Neural cell (in vitro differentiated cells): ENCODE data around the gene FCRL5. TPM values are rescaled to one million over a fixed set of nuclear protein-coding genes. Genes with fewer than 3 reads are reported as not detected.

Experiments
- H2AFZ ChIP-seq: fragments of 200-600, 300-800 bp; sonication (generic), shearing (Covaris generic); 2 replicates; pipeline ENCODE4 v1.6.0; 2014; ENCODE audit warnings: low read depth, mild to moderate bottlenecking, antibody characterized with exemption, low read length, moderate library complexity
- H3F3A ChIP-seq: fragments of 200-600 bp; shearing (Covaris generic); 2 replicates; pipeline ENCODE4 v1.6.1; 2016; ENCODE audit warnings: mild to moderate bottlenecking, moderate library complexity, mixed read lengths, antibody characterized with exemption, low read length; ENCODE audit not compliant: insufficient read depth, poor library complexity, severe bottlenecking
- H3K27ac ChIP-seq: fragments of 200-600, 300-800 bp; sonication (generic), shearing (Covaris generic); 2 replicates; pipeline ENCODE4 v1.5.1; 2014; ENCODE audit warnings: mild to moderate bottlenecking, low read length, moderate library complexity
- H3K27me3 ChIP-seq: fragments of 300-800, 200-600 bp; sonication (generic), shearing (Covaris generic); 2 replicates; pipeline ENCODE4 v1.6.0; 2014; ENCODE audit warnings: mild to moderate bottlenecking, low read depth, low read length, moderate library complexity; ENCODE audit not compliant: insufficient read depth
- H3K36me3 ChIP-seq: fragments of 300-800, 200-600 bp; sonication (generic), shearing (Covaris generic); 2 replicates; pipeline ENCODE4 v1.5.1; 2014; ENCODE audit warnings: mild to moderate bottlenecking, antibody characterized with exemption, low read length, moderate library complexity; ENCODE audit not compliant: insufficient read depth
- H3K4me2 ChIP-seq: fragments of 300-800, 200-600 bp; sonication (generic), shearing (Covaris generic); 2 replicates; pipeline ENCODE4 v1.6.0; 2014; ENCODE audit warnings: mild to moderate bottlenecking, low read length
- H3K4me3 ChIP-seq: fragments of 300-800, 200-600 bp; sonication (generic), shearing (Covaris generic); 2 replicates; pipeline ENCODE4 v1.5.1; 2014; ENCODE audit warnings: mild to moderate bottlenecking, low read length, moderate library complexity
- H3K79me2 ChIP-seq: fragments of 200-600 bp; shearing (Covaris generic); replicated peaks from 2 replicates; pipeline ENCODE4 v1.6.0; 2014; ENCODE audit warnings: mild to moderate bottlenecking, low read length, moderate library complexity; ENCODE audit not compliant: insufficient read depth
- H3K9ac ChIP-seq: fragments of 300-800, 200-600 bp; sonication (generic), shearing (Covaris generic); 2 replicates; pipeline ENCODE4 v1.6.1; 2016; ENCODE audit warnings: mild to moderate bottlenecking, low read length, mixed read lengths
- H3K9me2 ChIP-seq: fragments of 200-600 bp; shearing (Covaris generic); 2 replicates; pipeline ENCODE4 v1.6.1; 2016; ENCODE audit warnings: mild to moderate bottlenecking, low read length, mixed read lengths; ENCODE audit not compliant: insufficient read depth
- H3K9me3 ChIP-seq: fragments of 200-600, 300-800 bp; sonication (generic), shearing (Covaris generic); 2 replicates; pipeline ENCODE4 v1.6.1; 2016; ENCODE audit warnings: mild to moderate bottlenecking, mixed run types, low read length, moderate library complexity, mixed read lengths
- H4K20me1 ChIP-seq: fragments of 200-600 bp; shearing (Covaris generic); 2 replicates; pipeline ENCODE4 v1.6.1; 2016; ENCODE audit warnings: mild to moderate bottlenecking, mixed run types; ENCODE audit not compliant: insufficient read depth
- EP300 ChIP-seq: fragments of 450-650 bp; conservative IDR thresholded peaks from 2 replicates; pipeline ENCODE4 v1.6.1; 2014; ENCODE audit warnings: antibody characterized with exemption, mild to moderate bottlenecking, moderate library complexity; ENCODE audit not compliant: poor library complexity, severe bottlenecking
- EZH2 ChIP-seq: fragments of 200-600, 300-800 bp; shearing (Covaris generic), sonication (generic); IDR thresholded peaks from 2 replicates; pipeline ENCODE4 v1.6.1; 2014; ENCODE audit warnings: antibody characterized with exemption, low read length, borderline replicate concordance, mild to moderate bottlenecking; ENCODE audit not compliant: insufficient read depth, poor library complexity, severe bottlenecking
- MXI1 ChIP-seq: fragments of 450-650 bp; conservative IDR thresholded peaks from 2 replicates; pipeline ENCODE4 v1.6.1; 2014; ENCODE audit warnings: antibody characterized with exemption, mild to moderate bottlenecking; ENCODE audit not compliant: poor library complexity, severe bottlenecking
- POLR2AphosphoS5 ChIP-seq: IDR thresholded peaks from 2 replicates; pipeline ENCODE4 v1.6.1; 2012
- RAD21 ChIP-seq: fragments of 450-650 bp; conservative IDR thresholded peaks from 2 replicates; pipeline ENCODE4 v1.6.1; 2014; ENCODE audit warnings: antibody characterized with exemption, mild to moderate bottlenecking, moderate library complexity
- SMC3 ChIP-seq: fragments of 450-650 bp; conservative IDR thresholded peaks from 2 replicates; pipeline ENCODE4 v1.6.1; 2014; ENCODE audit warnings: antibody characterized with exemption, mild to moderate bottlenecking, moderate library complexity; ENCODE audit not compliant: poor library complexity
- TAF1 ChIP-seq: IDR thresholded peaks from 2 replicates; pipeline ENCODE4 v1.6.1; 2012; ENCODE audit warnings: low read depth
- polyA plus RNA-seq: library from polyadenylated mRNA; depleted of rRNA; stranded (reverse); fragments of >200 nt; gene quantifications from 2 replicates; pipeline ENCODE4 v1.2.3, GENCODE V29; 2014
- TF ChIP-seq, protein P1 (sequence below): fragments of 450-650 bp; IDR thresholded peaks from 2 replicates; pipeline ENCODE4 v1.5.1; 2014; ENCODE audit warnings: antibody characterized with exemption, mild to moderate bottlenecking, moderate library complexity; ENCODE audit not compliant: poor library complexity, severe bottlenecking
- TF ChIP-seq, protein P2 (sequence below): IDR thresholded peaks from 2 replicates; pipeline ENCODE4 v1.6.1; 2012; ENCODE audit warnings: borderline replicate concordance

Gene FCRL5
- polyA plus RNA-seq, 1 donor from 2014 or later, result not detected

DNA sequence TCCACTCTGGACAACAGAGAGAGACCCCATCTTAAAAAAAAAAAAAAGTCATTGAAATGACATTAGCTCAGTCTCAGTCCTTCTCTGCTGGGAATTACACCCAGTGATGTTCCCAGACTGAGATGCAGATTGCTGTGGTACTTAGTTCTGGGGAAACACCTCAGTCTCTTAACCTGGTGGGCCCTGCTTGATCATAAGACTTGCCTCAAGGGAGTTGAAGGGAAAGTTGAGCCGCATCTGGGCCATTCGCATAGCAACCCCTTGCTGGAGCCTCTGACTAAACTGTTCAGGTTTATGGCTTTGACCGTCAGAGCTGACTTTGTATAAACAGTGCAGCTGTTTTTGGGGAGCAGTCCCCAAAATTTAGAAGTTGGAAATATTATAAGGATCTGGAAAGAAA lies 32.2 kb upstream of the FCRL5 start:
- Histone ChIP-seq H3F3A (no peaks in the 10 kb centered on the region), H3K27ac (no peak overlapping the region), H3K9ac (no peak overlapping the region), H3K9me3 (no peaks in the 10 kb centered on the region), H3K4me2 (no peak overlapping the region), H3K9me2 (no peaks in the 10 kb centered on the region), H4K20me1 (no peaks in the 10 kb centered on the region), H3K36me3 (no peaks in the 10 kb centered on the region), H3K79me2 (no peaks in the 10 kb centered on the region), H3K27me3 (no peaks in the 10 kb centered on the region), H3K4me3 (no peak overlapping the region), H2AFZ (no peak overlapping the region)
- no peak for TF ChIP-seq EZH2
- TF ChIP-seq, protein P1, sequence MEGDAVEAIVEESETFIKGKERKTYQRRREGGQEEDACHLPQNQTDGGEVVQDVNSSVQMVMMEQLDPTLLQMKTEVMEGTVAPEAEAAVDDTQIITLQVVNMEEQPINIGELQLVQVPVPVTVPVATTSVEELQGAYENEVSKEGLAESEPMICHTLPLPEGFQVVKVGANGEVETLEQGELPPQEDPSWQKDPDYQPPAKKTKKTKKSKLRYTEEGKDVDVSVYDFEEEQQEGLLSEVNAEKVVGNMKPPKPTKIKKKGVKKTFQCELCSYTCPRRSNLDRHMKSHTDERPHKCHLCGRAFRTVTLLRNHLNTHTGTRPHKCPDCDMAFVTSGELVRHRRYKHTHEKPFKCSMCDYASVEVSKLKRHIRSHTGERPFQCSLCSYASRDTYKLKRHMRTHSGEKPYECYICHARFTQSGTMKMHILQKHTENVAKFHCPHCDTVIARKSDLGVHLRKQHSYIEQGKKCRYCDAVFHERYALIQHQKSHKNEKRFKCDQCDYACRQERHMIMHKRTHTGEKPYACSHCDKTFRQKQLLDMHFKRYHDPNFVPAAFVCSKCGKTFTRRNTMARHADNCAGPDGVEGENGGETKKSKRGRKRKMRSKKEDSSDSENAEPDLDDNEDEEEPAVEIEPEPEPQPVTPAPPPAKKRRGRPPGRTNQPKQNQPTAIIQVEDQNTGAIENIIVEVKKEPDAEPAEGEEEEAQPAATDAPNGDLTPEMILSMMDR, result no peak
- TF ChIP-seq SMC3, result no peak
- no peak for TF ChIP-seq TAF1
- TF ChIP-seq MXI1, result no peak
- TF ChIP-seq RAD21, result no peak
- TF ChIP-seq, protein P2, sequence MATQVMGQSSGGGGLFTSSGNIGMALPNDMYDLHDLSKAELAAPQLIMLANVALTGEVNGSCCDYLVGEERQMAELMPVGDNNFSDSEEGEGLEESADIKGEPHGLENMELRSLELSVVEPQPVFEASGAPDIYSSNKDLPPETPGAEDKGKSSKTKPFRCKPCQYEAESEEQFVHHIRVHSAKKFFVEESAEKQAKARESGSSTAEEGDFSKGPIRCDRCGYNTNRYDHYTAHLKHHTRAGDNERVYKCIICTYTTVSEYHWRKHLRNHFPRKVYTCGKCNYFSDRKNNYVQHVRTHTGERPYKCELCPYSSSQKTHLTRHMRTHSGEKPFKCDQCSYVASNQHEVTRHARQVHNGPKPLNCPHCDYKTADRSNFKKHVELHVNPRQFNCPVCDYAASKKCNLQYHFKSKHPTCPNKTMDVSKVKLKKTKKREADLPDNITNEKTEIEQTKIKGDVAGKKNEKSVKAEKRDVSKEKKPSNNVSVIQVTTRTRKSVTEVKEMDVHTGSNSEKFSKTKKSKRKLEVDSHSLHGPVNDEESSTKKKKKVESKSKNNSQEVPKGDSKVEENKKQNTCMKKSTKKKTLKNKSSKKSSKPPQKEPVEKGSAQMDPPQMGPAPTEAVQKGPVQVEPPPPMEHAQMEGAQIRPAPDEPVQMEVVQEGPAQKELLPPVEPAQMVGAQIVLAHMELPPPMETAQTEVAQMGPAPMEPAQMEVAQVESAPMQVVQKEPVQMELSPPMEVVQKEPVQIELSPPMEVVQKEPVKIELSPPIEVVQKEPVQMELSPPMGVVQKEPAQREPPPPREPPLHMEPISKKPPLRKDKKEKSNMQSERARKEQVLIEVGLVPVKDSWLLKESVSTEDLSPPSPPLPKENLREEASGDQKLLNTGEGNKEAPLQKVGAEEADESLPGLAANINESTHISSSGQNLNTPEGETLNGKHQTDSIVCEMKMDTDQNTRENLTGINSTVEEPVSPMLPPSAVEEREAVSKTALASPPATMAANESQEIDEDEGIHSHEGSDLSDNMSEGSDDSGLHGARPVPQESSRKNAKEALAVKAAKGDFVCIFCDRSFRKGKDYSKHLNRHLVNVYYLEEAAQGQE, result no peak
- no peak for TF ChIP-seq POLR2AphosphoS5
- no peak for TF ChIP-seq EP300

DNA sequence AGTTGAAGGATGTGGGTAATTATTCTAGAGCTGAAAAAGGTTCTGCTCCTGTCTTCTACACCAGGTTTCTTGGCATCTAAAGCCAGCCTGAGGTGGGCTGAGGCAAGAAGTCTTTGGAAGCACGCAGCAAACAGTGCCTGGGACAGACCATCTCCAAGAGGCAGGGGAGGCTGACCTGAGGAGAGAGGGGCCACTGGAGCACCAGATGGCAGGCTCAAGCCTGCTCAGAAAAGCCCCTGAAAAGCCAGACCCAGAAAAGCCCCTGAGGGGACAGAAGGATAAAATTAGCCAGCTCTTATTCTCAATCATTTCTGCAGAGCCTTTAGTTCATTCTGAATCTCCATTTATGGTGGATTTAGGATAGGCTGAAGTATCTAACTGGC lies 28.5 kb upstream of the FCRL5 start:
- Histone ChIP-seq H3F3A (no peaks in the 10 kb centered on the region), H3K9me2 (no peaks in the 10 kb centered on the region), H2AFZ (no peak overlapping the region), H3K36me3 (no peaks in the 10 kb centered on the region), H3K27me3 (no peaks in the 10 kb centered on the region), H3K27ac (no peak overlapping the region), H3K9ac (no peak overlapping the region), H3K79me2 (no peaks in the 10 kb centered on the region), H3K9me3 (no peaks in the 10 kb centered on the region), H3K4me2 (no peak overlapping the region), H3K4me3 (no peak overlapping the region), H4K20me1 (no peaks in the 10 kb centered on the region)
- TF ChIP-seq, protein P1, result no peak
- TF ChIP-seq EP300 (no peak), SMC3 (no peak), MXI1 (no peak), POLR2AphosphoS5 (no peak), TAF1 (no peak), EZH2 (no peak)
- TF ChIP-seq, protein P2, result no peak
